ENCODE data around the gene DMD. TPM values are rescaled to one million over a fixed set of nuclear protein-coding genes. Genes with fewer than 3 reads are reported as not detected.

Gene DMD
- total and polyA plus RNA-seq, 2 of the 8 experiments (the other 6 are each of a cell fraction or from before 2014, with no cell fraction given): 4.8 to 7.4 TPM

GRCh38 chrX:31319586-31319985 is 1891.8 kb downstream of the DMD start:
- H2BK12ac ChIP-seq (ENCODE audit: low read depth, low read length): no peak overlapping the region
- ChIA-PET CTCF (ENCODE audit: partially characterized antibody) (no interaction called here), POLR2A (ENCODE audit: partially characterized antibody) (no interaction called here)
- FAIRE-seq (no peak), DNase-seq (ENCODE audit: low read depth in 1 of 2, low spot score in 2 of 2) (no peak)
- H4K20me1 ChIP-seq (replicated peaks in 1 of 2; ENCODE audit: control insufficient read depth in 1 of 2, insufficient read depth in 2 of 2, low read length in 2 of 2): no peaks in the 10 kb centered on the region
- peaks cover 0 to 3% (median 0%) of the 10 kb centered on the region in 4 experiments; a peak in 1 of 7 replicates for H3K4me1 ChIP-seq (replicated peaks in 1 of 4; ENCODE audit: control insufficient read depth in 3 of 4, insufficient read depth in 4 of 4, low read length in 3 of 4)
- no peak overlapping the region for H2AK5ac ChIP-seq (ENCODE audit: low read depth, low read length)
- H3K79me2 ChIP-seq (ENCODE audit: control insufficient read depth in 1 of 2, insufficient read depth in 2 of 2, low read length in 2 of 2): no peaks in the 10 kb centered on the region
- H2BK20ac ChIP-seq (ENCODE audit: low read length): no peak overlapping the region
- H3K14ac ChIP-seq (ENCODE audit: insufficient read length): no peak overlapping the region
- no peak overlapping the region for H2BK5ac ChIP-seq (ENCODE audit: low read depth, low read length)
- no peak overlapping the region for H4K91ac ChIP-seq (replicated peaks; ENCODE audit: insufficient read length, low read length)
- H3K79me1 ChIP-seq (ENCODE audit: low read depth, low read length): no peaks in the 10 kb centered on the region
- no peaks in the 10 kb centered on the region for H3K23me2 ChIP-seq (ENCODE audit: low read depth, low read length)
- no peak overlapping the region for H3K9ac ChIP-seq (replicated peaks in 1 of 4; ENCODE audit: extremely low read depth in 1 of 4, low read depth in 3 of 4, low read length in 3 of 4)
- H3K27ac ChIP-seq (ENCODE audit: low read depth, low read length): no peak overlapping the region
- H3K27me3 ChIP-seq (replicated peaks in 1 of 4; ENCODE audit: control insufficient read depth in 3 of 4, extremely low read depth in 1 of 4, insufficient read depth in 3 of 4, low read length in 3 of 4): no peaks in the 10 kb centered on the region
- H2AFZ ChIP-seq (ENCODE audit: low read length): no peak overlapping the region
- H3K4me3 ChIP-seq (ENCODE audit: extremely low read depth in 1 of 4, insufficient read depth in 2 of 4, low read depth in 3 of 4, low read length in 4 of 4): no peak overlapping the region
- H3K18ac ChIP-seq (ENCODE audit: extremely low read depth, low read length): no peak overlapping the region
- no peak overlapping the region for H3K56ac ChIP-seq (replicated peaks; ENCODE audit: insufficient read length, low read depth, low read length)
- H2BK120ac ChIP-seq (replicated peaks; ENCODE audit: low read depth, low read length): no peak overlapping the region
- WGBS, 2 experiments (ENCODE audit: extremely low coverage in 1 of 2, insufficient coverage in 1 of 2, insufficient read length in 1 of 2, insufficient replicate concordance in 2 of 2, low coverage in 1 of 2, low lambda C conversion rate in 2 of 2, missing lambda C conversion rate in 1 of 2): 92% methylated on average over 2 of the region's 2 CpGs; no CpG with 5 or more reads in 1 of the 2 experiments
- no peak overlapping the region for H4K8ac ChIP-seq (ENCODE audit: extremely low read depth, insufficient read depth, low read length)
- no peak overlapping the region for H4K5ac ChIP-seq (ENCODE audit: insufficient read length, low read depth, low read length)
- H3K23ac ChIP-seq (ENCODE audit: insufficient read length): no peak overlapping the region
- no peaks in the 10 kb centered on the region for H3K36me3 ChIP-seq (ENCODE audit: control insufficient read depth in 2 of 4, insufficient read depth in 4 of 4, low read length in 3 of 4)
- no peaks in the 10 kb centered on the region for H3K9me3 ChIP-seq (ENCODE audit: insufficient read depth in 2 of 2, low read depth in 1 of 2, low read length in 1 of 2)
- no peak overlapping the region for H2BK15ac ChIP-seq (ENCODE audit: low read length)
- no peak overlapping the region for H3K4ac ChIP-seq (replicated peaks; ENCODE audit: insufficient read length, low read depth, low read length)
- H3K4me2 ChIP-seq (ENCODE audit: insufficient read depth in 1 of 2, low read depth in 2 of 2, low read length in 2 of 2): no peak overlapping the region
- no peak for TF ChIP-seq TEAD4 (IDR thresholded peaks at IDR 0.05; ENCODE audit: low read depth, low read length)
- TF ChIP-seq SP4 (IDR thresholded peaks at IDR 0.05; ENCODE audit: low read length): no peak
- no peak for TF ChIP-seq RXRA (IDR thresholded peaks at IDR 0.05; ENCODE audit: insufficient read depth, low read depth, low read length)
- TF ChIP-seq, protein P1, sequence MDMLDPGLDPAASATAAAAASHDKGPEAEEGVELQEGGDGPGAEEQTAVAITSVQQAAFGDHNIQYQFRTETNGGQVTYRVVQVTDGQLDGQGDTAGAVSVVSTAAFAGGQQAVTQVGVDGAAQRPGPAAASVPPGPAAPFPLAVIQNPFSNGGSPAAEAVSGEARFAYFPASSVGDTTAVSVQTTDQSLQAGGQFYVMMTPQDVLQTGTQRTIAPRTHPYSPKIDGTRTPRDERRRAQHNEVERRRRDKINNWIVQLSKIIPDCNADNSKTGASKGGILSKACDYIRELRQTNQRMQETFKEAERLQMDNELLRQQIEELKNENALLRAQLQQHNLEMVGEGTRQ (IDR thresholded peaks at IDR 0.05; ENCODE audit: low read length): no peak
- no peak for TF ChIP-seq ZNF274 (IDR thresholded peaks at IDR 0.05; ENCODE audit: borderline replicate concordance, extremely low read depth, low read length)
- TF ChIP-seq BCL11A (IDR thresholded peaks at IDR 0.05; ENCODE audit: low read depth in 2 of 2, low read length in 2 of 2): no peak
- TF ChIP-seq, protein P2, sequence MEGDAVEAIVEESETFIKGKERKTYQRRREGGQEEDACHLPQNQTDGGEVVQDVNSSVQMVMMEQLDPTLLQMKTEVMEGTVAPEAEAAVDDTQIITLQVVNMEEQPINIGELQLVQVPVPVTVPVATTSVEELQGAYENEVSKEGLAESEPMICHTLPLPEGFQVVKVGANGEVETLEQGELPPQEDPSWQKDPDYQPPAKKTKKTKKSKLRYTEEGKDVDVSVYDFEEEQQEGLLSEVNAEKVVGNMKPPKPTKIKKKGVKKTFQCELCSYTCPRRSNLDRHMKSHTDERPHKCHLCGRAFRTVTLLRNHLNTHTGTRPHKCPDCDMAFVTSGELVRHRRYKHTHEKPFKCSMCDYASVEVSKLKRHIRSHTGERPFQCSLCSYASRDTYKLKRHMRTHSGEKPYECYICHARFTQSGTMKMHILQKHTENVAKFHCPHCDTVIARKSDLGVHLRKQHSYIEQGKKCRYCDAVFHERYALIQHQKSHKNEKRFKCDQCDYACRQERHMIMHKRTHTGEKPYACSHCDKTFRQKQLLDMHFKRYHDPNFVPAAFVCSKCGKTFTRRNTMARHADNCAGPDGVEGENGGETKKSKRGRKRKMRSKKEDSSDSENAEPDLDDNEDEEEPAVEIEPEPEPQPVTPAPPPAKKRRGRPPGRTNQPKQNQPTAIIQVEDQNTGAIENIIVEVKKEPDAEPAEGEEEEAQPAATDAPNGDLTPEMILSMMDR (IDR thresholded peaks at IDR 0.05; ENCODE audit: control extremely low read depth in 1 of 3, insufficient read depth in 1 of 3, low read depth in 1 of 3, low read length in 3 of 3): no peak
- TF ChIP-seq, protein P3, sequence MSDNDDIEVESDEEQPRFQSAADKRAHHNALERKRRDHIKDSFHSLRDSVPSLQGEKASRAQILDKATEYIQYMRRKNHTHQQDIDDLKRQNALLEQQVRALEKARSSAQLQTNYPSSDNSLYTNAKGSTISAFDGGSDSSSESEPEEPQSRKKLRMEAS (IDR thresholded peaks at IDR 0.05): no peak
- TF ChIP-seq POLR2AphosphoS5 (IDR thresholded peaks at IDR 0.05; ENCODE audit: low read depth, low read length): no peak
- no peak for TF ChIP-seq EZH2 (IDR thresholded peaks at IDR 0.05; ENCODE audit: low read depth, low read length, severe bottlenecking)
- no peak for TF ChIP-seq CBX8 (IDR thresholded peaks at IDR 0.05; ENCODE audit: borderline replicate concordance, low read depth, low read length)

Measured in H1 (cell line).